ENCODE measurements around the gene KHNYN.

KHNYN gene

GRCh38 chr14:24429395-24430142 lies at the start of gene KHNYN, which contains the start of gene CBLN3:
Gene KHNYN (plus strand): TSS chr14:24429954. CDS start chr14:24430731, 777 bp downstream.
Gene CBLN3 (minus strand): TSS chr14:24429668. CDS start chr14:24429054, 614 bp downstream.
- Histone ChIP-seq H3F3A (ENCODE audit: insufficient read depth) (peaks cover 6% of the 10 kb centered on the region; the same call in 1 of the 2 replicates), H4K20me1 (ENCODE audit: low read depth, low read length) (no peaks in the 10 kb centered on the region), H3K36me3 (ENCODE audit: low read length) (no peaks in the 10 kb centered on the region), H3K9ac (ENCODE audit: low read length) (peak within 1 kb of the TSS; percentile 73), H3K4me2 (ENCODE audit: low read depth, low read length, poor library complexity, severe bottlenecking) (peak within 1 kb of the TSS; percentile 92), H3K27me3 (ENCODE audit: low read length) (no peaks in the 10 kb centered on the region), H3K9me2 (replicated peaks; ENCODE audit: insufficient read depth, low read length) (no peaks in the 10 kb centered on the region), H3K9me3 (ENCODE audit: insufficient read depth, low read length) (no peaks in the 10 kb centered on the region), H3K79me2 (ENCODE audit: insufficient read depth, low read length) (no peaks in the 10 kb centered on the region), H2AFZ (ENCODE audit: low read depth, low read length, severe bottlenecking) (peak within 1 kb of the TSS; percentile 91), H3K4me3 (ENCODE audit: insufficient read depth, low read length, poor library complexity, severe bottlenecking) (peak within 1 kb of the TSS; percentile 71), H3K27ac (ENCODE audit: low read depth, low read length) (peak within 1 kb of the TSS; percentile 79)
- TF ChIP-seq CTCF (IDR thresholded peaks at IDR 0.05; ENCODE audit: insufficient read depth, low read length, poor library complexity, severe bottlenecking) (no peak), EZH2phosphoT487 (conservative IDR thresholded peaks at IDR 0.05; ENCODE audit: low read length) (no peak)

- Histone ChIP-seq H3K9me3 (ENCODE audit: insufficient read depth, low read length) (no peaks in the 10 kb centered on the region), H3K4me2 (ENCODE audit: low read depth, low read length, poor library complexity, severe bottlenecking) (no peak overlapping the region), H3K79me2 (ENCODE audit: insufficient read depth, low read length) (no peaks in the 10 kb centered on the region), H3K9me2 (replicated peaks; ENCODE audit: insufficient read depth, low read length) (no peaks in the 10 kb centered on the region), H3F3A (ENCODE audit: insufficient read depth) (no peaks in the 10 kb centered on the region), H3K36me3 (ENCODE audit: low read length) (no peaks in the 10 kb centered on the region), H3K9ac (ENCODE audit: low read length) (no peak overlapping the region), H3K27ac (ENCODE audit: low read depth, low read length) (no peak overlapping the region), H4K20me1 (ENCODE audit: low read depth, low read length) (no peaks in the 10 kb centered on the region), H2AFZ (ENCODE audit: low read depth, low read length, severe bottlenecking) (no peak overlapping the region), H3K27me3 (ENCODE audit: low read length) (no peaks in the 10 kb centered on the region), H3K4me3 (ENCODE audit: insufficient read depth, low read length, poor library complexity, severe bottlenecking) (no peak overlapping the region)
- no peak for TF ChIP-seq EZH2phosphoT487 (conservative IDR thresholded peaks at IDR 0.05; ENCODE audit: low read length)
- TF ChIP-seq CTCF (IDR thresholded peaks at IDR 0.05; ENCODE audit: insufficient read depth, low read length, poor library complexity, severe bottlenecking): no peak
These were observed 48.2 kb upstream of the KHNYN start for GRCh38 chr14:24381363-24382063.

- TF ChIP-seq CTCF (IDR thresholded peaks at IDR 0.05; ENCODE audit: insufficient read depth, low read length, poor library complexity, severe bottlenecking) (no peak), EZH2phosphoT487 (conservative IDR thresholded peaks at IDR 0.05; ENCODE audit: low read length) (no peak)
- Histone ChIP-seq H3K9ac (ENCODE audit: low read length) (no peak overlapping the region), H3K4me3 (ENCODE audit: insufficient read depth, low read length, poor library complexity, severe bottlenecking) (no peak overlapping the region), H3F3A (ENCODE audit: insufficient read depth) (no peaks in the 10 kb centered on the region), H3K4me2 (ENCODE audit: low read depth, low read length, poor library complexity, severe bottlenecking) (no peak overlapping the region), H3K27ac (ENCODE audit: low read depth, low read length) (no peak overlapping the region), H3K9me2 (replicated peaks; ENCODE audit: insufficient read depth, low read length) (no peaks in the 10 kb centered on the region), H3K27me3 (ENCODE audit: low read length) (no peaks in the 10 kb centered on the region), H3K36me3 (ENCODE audit: low read length) (no peaks in the 10 kb centered on the region), H2AFZ (ENCODE audit: low read depth, low read length, severe bottlenecking) (no peak overlapping the region), H3K79me2 (ENCODE audit: insufficient read depth, low read length) (no peaks in the 10 kb centered on the region), H4K20me1 (ENCODE audit: low read depth, low read length) (no peaks in the 10 kb centered on the region), H3K9me3 (ENCODE audit: insufficient read depth, low read length) (no peaks in the 10 kb centered on the region)
These were observed 47.7 kb upstream of the KHNYN start for GRCh38 chr14:24382064-24382371.
